ENCODE data around the gene DAB2. TPM values are rescaled to one million over a fixed set of nuclear protein-coding genes. Genes with fewer than 3 reads are reported as not detected.

DAB2 gene
- total RNA-seq, 1 donor from 2014 or later, result 3.6 TPM

DNA sequence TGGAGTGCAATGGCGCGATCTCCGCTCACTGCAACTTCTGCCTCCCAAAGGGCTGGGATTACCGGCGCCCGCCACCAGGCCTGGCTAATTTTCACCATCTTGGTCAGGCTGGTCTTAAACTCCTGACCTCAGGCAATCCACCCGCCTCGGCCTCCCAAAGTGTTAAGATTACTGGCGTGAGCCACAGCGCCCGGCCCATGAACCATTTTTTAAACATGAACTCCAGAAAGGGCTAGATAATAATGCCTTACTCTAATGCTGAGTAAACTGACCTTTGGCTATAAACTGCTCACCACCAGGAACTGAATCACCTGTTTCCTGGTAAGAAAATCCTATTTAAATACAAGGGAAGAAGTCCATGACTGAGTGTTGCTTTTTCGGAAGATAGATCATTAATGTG lies 23.2 kb upstream of the DAB2 start:
- ATAC-seq, result no peak

- no peak for ATAC-seq
Observed at GRCh38 chr5:39447059-39447458, 22.3 kb upstream of the DAB2 start.

DNA sequence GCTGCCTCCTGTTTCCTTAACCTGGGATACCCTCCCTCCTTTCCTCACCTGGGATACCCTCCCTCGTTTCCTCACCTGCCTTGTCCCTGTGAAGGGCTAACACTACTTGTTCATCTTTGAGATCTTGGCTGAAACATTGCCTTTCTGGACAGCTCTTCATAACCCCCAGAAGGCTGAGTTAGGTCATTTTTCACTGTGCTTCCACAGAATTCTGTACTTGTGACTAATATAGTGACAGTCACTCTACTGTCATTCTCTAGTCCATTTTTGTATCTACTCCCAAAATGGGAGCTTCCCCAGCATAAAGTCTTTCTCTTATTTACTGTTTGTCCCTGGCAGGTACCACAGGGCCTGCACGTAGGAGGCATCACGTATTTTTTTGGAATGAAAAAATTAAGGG lies 21.5 kb upstream of the DAB2 start:
- ATAC-seq, result no peak

GRCh38 chr5:39443911-39444310 lies 19.1 kb upstream of the DAB2 start:
- no peak for ATAC-seq

DNA sequence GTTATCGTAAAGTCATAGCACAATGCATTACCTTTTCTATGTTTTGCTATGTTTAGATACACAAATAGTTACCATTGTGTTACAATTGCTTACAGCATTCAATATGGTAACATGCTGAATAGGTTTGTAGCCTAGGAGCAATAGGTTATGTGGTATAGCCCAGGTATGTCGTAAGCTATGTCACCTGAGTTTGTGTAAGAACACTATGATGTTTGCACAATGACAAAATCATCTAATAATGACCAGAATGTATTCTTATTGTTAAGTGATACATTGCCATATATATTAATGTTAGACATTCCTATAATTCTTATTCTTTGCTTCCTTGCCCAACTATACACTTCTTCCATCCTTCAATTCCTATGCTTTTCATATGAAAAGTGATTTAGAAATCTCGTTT lies 18.2 kb upstream of the DAB2 start:
- ATAC-seq, result no peak

DNA sequence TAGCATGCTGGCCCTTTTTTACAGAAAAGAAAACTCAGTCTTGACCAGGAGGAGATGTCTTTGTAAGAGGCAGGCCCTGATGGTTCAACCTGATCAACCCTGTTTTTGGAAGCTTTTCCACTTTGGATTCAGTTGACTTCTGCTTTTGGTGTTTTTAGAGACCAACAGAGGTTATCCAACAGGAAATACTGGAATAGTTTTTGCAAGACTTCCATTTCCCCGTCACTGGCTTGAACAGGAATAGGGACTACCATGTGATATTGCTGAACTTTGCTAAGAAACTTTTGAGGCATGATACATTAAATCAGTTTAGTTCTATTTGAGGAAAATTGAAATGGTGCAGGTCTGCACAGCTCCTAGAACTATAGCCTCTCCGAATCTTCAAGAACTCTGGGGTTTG lies 17.1 kb upstream of the DAB2 start:
- no peak for ATAC-seq

GRCh38 chr5:39440958-39441624 lies 16.3 kb upstream of the DAB2 start:
- no peak for ATAC-seq

GRCh38 chr5:39440192-39440957 lies 15.6 kb upstream of the DAB2 start:
- no peak for ATAC-seq

GRCh38 chr5:39439582-39440162 lies 14.9 kb upstream of the DAB2 start:
- ATAC-seq, result no peak

GRCh38 chr5:39437467-39437866 lies 12.7 kb upstream of the DAB2 start:
- no peak for ATAC-seq

DNA sequence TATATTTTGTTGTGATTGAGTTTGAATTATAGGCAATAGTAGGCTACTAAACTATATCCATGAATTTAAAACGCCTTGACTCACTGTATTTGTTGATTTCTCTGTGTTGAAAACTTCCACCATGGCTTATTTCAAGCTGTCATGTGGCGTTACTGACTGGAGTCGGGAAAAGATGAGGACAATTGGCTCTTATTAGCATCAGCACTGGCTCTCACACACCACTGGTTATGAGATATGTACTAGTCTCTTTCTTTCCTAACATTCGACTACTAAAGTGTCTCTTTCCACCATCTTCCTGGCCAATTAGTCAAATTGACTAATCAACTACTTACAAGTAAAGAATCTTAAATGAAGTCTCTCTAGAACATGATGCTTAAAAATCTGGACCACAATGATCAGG lies 9.1 kb upstream of the DAB2 start:
- ATAC-seq, result no peak

DNA sequence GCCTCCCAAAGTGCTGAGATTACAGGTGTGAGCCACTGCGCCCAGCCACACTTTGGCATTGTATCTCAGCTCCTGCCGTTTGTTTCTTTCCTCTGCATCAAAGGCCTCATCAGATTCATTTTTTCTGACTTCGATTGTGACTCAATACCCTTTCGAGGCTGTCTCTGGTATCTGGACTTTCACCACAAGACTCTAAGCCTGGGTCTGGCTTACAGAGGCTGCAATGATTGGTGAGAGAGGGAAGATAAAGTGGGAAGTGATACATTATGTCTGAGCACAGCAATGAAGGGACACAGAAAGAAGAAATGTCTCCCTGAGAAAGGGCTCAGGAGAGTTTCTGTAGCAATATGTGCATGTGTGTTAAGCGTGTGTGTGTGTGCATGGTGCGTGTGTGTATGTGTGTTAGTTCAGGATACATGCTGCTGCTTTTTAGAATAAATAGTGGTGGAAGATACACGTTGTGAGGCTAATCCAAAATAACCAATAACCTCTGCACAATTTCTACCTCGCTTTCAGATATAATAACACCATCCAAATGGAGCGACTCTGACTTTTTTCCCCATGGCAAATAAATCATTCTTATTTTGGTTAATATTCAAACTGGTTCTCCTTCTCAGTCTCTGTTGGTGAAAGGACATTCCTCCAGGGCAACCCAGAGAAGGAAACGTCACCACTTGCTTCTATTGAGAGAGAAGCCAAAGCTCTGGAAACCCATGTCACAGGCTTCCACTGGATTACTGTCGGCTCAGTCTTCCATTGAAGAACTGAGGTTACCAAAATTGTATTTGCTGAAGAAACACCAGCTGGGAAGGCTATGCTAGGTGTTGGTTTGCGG lies 8.1 kb upstream of the DAB2 start:
- ATAC-seq, result no peak

DNA sequence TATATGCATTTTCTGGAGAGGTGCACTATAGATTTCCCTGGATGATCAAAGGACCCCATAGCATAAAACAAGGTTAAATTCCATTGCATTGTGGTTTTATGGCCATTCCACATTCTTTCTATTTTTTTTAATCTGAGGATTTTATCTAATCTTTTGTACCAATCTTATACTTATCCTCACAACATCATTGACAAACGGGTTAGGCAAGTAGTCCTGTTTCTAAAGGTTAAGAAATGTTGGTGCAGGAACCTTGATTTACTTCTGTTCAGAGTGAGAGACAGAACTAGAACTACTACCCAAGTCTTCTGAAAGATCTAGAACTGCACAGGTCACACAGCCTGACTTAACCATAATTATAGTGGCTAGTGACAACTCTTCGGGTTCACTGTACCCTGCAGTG lies 5.7 kb upstream of the DAB2 start:
- ATAC-seq, result no peak

- no peak for ATAC-seq
Observed at GRCh38 chr5:39428640-39429039, 3.9 kb upstream of the DAB2 start.

DNA sequence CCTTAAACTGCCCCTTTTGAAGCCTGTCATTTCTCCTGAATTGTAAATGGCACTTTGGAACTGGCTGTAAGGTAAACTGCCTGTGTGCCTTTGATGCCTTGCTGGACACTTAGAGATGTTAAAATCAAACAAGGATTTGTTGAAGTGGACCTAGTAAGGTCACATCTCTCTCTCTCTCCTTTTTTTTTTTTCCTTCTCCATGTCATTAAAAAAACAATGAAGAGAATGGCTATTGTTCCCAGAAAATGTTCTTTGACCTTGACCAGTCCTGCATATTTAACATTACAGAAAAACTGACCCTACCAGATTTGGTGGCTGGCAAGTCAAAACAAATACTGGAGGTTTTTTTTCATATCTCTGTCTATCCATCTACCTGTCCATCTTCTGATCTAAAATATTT lies 2.9 kb upstream of the DAB2 start:
- ATAC-seq, result no peak

GRCh38 chr5:39427229-39427628 lies 2.4 kb upstream of the DAB2 start:
- no peak for ATAC-seq

DNA sequence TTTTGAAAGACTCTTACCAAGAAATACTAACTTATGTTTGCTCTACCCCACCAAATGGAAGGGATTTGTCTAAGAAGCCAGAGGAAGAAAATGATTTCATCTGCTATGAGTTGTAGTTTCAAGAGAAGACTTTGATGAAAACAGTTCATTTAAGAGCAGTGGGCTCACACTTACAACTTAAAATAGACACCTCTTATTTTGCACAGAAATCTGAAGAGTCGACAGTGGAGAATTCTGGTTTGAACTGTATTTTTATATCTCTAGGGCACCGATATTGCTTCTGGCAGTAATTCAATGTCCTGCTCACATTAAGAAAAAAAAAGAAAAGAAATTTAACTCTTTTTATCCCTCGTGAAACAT lies 1.9 kb upstream of the DAB2 start:
- no peak for ATAC-seq

GRCh38 chr5:39426051-39426745 lies 1.4 kb upstream of the DAB2 start:
- no peak for ATAC-seq

GRCh38 chr5:39423331-39423751 lies 1.4 kb downstream of the DAB2 start:
- ATAC-seq, result no peak

GRCh38 chr5:39422728-39423285 lies 2.0 kb downstream of the DAB2 start:
- no peak for ATAC-seq

- no peak for ATAC-seq
Observed at GRCh38 chr5:39422036-39422606, 2.7 kb downstream of the DAB2 start.

All from esophagus mucosa (tissue), 1 donor.